Measurements from ENCODE around the gene MAN2A2.
A peak's percentile ranks its signal among the peaks of the same experiment; 100 is the strongest.

The MAN2A2 gene

GRCh38 chr15:90860450-90860849 lies 42.7 kb upstream of the MAN2A2 start:
- Histone ChIP-seq H3K27me3 (no peaks in the 10 kb centered on the region), H3K27ac (peak overlapping the region; percentile 87), H3K4me1 (ENCODE audit: control insufficient read depth in 1 of 2, insufficient read depth in 1 of 2, low read depth in 1 of 2, low read length in 1 of 2) (peaks cover 70 to 72% of the 10 kb centered on the region in 2 experiments), H3K4me3 (ENCODE audit: low read depth in 1 of 2, low read length in 1 of 2) (peak overlapping the region in 1 of 2 experiments; percentile 17), H3K9me3 (no peaks in the 10 kb centered on the region), H3K36me3 (no peaks in the 10 kb centered on the region)
- TF ChIP-seq CTCF (IDR thresholded peaks at IDR 0.05) = no peak

- no peaks in the 10 kb centered on the region for H3K9me3 ChIP-seq
- H3K36me3 ChIP-seq = no peaks in the 10 kb centered on the region
- no peak for TF ChIP-seq CTCF (IDR thresholded peaks at IDR 0.05)
- peaks cover 70 to 72% of the 10 kb centered on the region in 2 experiments for H3K4me1 ChIP-seq (ENCODE audit: control insufficient read depth in 1 of 2, insufficient read depth in 1 of 2, low read depth in 1 of 2, low read length in 1 of 2)
- H3K27me3 ChIP-seq = no peaks in the 10 kb centered on the region
- H3K27ac ChIP-seq = peak overlapping the region; percentile 87
- peak overlapping the region in 1 of 2 experiments; percentile 0 for H3K4me3 ChIP-seq (ENCODE audit: low read depth in 1 of 2, low read length in 1 of 2)
Observed at GRCh38 chr15:90860942-90861675, 42.0 kb upstream of the MAN2A2 start.

- Histone ChIP-seq H3K9me3 (no peaks in the 10 kb centered on the region), H3K4me3 (ENCODE audit: low read depth in 1 of 2, low read length in 1 of 2) (no peak overlapping the region), H3K4me1 (ENCODE audit: control insufficient read depth in 1 of 2, insufficient read depth in 1 of 2, low read depth in 1 of 2, low read length in 1 of 2) (peaks cover 59 to 68% of the 10 kb centered on the region in 2 experiments), H3K27ac (peak overlapping the region; percentile 88), H3K27me3 (no peaks in the 10 kb centered on the region), H3K36me3 (no peaks in the 10 kb centered on the region)
- no peak for TF ChIP-seq CTCF (IDR thresholded peaks at IDR 0.05)
Observed at GRCh38 chr15:90862487-90862886, 40.6 kb upstream of the MAN2A2 start.

- Histone ChIP-seq H3K4me3 (ENCODE audit: low read depth in 1 of 2, low read length in 1 of 2) (peak overlapping the region; percentile 12 to 19), H3K27me3 (no peaks in the 10 kb centered on the region), H3K4me1 (ENCODE audit: control insufficient read depth in 1 of 2, insufficient read depth in 1 of 2, low read depth in 1 of 2, low read length in 1 of 2) (peaks cover 56 to 66% of the 10 kb centered on the region in 2 experiments)
Observed at GRCh38 chr15:90862964-90863778, 39.9 kb upstream of the MAN2A2 start.

GRCh38 chr15:90863987-90864386 lies 39.1 kb upstream of the MAN2A2 start:
- Histone ChIP-seq H3K27me3 (no peaks in the 10 kb centered on the region), H3K4me1 (ENCODE audit: control insufficient read depth in 1 of 2, insufficient read depth in 1 of 2, low read depth in 1 of 2, low read length in 1 of 2) (peaks cover 57 to 71% of the 10 kb centered on the region in 2 experiments), H3K27ac (peak overlapping the region; percentile 88), H3K36me3 (no peaks in the 10 kb centered on the region), H3K9me3 (no peaks in the 10 kb centered on the region), H3K4me3 (ENCODE audit: low read depth in 1 of 2, low read length in 1 of 2) (peak overlapping the region; percentile 12 to 19)
- no peak for TF ChIP-seq CTCF (IDR thresholded peaks at IDR 0.05)

More at GRCh38 chr15:90862964-90863778, 39.9 kb upstream of the MAN2A2 start:
- no peak for TF ChIP-seq CTCF (IDR thresholded peaks at IDR 0.05)
- Histone ChIP-seq H3K36me3 (no peaks in the 10 kb centered on the region), H3K27ac (peak overlapping the region; percentile 88), H3K9me3 (no peaks in the 10 kb centered on the region)

Measured in neutrophil (primary cell).